ENCODE measurements around the gene GRIK2.

The GRIK2 gene

DNA sequence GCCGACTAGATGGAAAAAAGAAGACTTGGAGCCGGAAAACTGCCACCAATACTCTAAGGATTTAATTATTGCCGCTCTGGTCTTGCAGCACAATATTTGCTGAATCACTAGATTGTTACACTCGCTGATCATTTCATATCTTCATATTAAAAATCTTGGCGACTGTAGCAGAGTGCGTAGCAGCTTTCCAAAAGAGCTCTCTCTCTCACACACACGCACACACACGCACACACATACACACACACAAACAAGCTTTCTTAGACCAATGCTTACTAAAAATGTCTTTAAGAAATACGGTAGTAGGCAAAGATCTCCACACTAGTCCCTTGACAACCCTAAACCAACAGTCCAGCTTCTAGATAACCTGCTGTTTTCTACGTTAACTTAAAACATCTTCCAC is 7.7 kb downstream of the GRIK2 start:
- H3K27ac ChIP-seq: no peak overlapping the region
- no peak for TF ChIP-seq ZFX (IDR thresholded peaks at IDR 0.05; ENCODE audit: borderline replicate concordance)
- TF ChIP-seq CTCF (IDR thresholded peaks at IDR 0.05): no peak

- TF ChIP-seq ZFX (IDR thresholded peaks at IDR 0.05; ENCODE audit: borderline replicate concordance) (no peak), CTCF (IDR thresholded peaks at IDR 0.05) (no peak)
- H3K27ac ChIP-seq: no peak overlapping the region
These were observed 8.5 kb downstream of the GRIK2 start for GRCh38 chr6:101401792-101402621.

DNA sequence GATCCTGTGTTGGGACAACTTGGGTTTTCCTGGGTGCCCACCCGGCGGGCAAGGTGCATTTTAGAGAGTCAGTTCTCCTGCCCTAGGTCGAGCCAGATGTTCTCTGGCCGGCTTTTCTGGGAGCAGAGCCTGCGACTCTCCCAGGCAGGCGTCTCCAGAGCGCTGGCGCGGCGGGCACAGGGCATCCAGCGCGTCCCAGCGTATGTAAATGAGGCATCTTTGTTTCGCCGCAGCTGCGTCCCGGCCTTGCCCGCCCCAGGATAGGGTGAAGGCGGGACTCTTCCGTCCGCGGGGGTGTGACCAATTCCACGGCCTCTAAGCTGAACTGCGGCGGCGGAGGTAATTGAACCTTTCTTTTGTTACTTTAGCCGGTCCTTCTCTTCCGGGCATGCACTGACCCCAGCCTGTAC is 9.1 kb downstream of the GRIK2 start:
- H3K27ac ChIP-seq: no peak overlapping the region
- TF ChIP-seq CTCF (IDR thresholded peaks at IDR 0.05): no peak
- TF ChIP-seq ZFX (IDR thresholded peaks at IDR 0.05; ENCODE audit: borderline replicate concordance): no peak

DNA sequence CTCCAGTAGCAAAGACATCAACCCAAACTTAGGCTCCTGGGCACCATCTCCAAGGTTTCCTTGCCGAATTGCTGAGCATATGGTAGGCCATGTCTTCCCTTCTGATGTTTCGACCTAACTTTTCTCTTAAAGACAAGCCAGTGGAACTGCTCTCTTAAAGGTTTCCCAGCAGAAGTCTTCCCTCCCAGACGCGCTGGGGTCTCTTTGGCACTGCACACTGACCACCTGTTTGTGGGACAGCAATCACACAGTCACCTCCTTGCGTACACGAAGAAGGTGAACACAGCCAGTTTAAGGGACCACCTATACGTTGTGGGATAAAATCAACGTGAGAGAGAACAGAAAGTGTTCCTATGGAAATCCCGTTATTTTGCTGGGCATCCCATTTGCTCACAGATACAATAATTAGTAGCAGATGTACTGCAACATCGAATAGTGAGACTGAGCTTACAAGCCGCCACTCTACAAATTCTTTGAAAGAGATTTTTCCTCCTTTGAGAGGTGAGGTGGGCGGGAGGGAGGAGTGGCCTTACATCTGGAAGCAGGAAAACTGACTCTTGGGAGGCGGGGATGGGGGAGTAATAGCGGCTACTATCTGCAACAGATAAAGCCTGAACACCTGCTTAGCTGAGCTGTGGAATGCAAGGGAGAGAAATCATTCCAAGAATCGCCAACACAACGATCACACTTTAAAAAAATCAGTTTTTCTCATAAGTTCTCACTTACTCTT is 9.9 kb downstream of the GRIK2 start:
- no peak overlapping the region for H3K27ac ChIP-seq
- no peak for TF ChIP-seq CTCF (IDR thresholded peaks at IDR 0.05)
- no peak for TF ChIP-seq ZFX (IDR thresholded peaks at IDR 0.05; ENCODE audit: borderline replicate concordance)

DNA sequence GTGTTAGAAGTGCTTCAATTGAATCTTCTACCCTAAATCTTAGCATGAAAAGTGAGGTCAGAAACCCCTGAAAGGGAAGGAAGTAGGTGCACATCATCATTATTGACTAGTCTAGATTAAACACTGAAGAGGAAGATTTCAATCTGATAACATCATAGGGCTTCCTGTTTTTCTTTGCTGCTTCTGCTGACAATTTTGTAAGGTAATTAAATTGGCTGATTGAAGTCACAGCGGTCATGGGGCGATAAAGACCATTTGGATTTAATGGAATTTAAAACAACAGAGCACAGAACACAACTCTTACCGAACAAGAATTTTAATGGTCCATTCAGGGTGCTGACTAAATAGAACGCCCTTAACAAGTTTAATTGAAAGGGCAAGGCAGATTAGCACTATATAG is 11.3 kb downstream of the GRIK2 start:
- TF ChIP-seq CTCF (IDR thresholded peaks at IDR 0.05): no peak
- no peak for TF ChIP-seq ZFX (IDR thresholded peaks at IDR 0.05; ENCODE audit: borderline replicate concordance)
- no peak overlapping the region for H3K27ac ChIP-seq

DNA sequence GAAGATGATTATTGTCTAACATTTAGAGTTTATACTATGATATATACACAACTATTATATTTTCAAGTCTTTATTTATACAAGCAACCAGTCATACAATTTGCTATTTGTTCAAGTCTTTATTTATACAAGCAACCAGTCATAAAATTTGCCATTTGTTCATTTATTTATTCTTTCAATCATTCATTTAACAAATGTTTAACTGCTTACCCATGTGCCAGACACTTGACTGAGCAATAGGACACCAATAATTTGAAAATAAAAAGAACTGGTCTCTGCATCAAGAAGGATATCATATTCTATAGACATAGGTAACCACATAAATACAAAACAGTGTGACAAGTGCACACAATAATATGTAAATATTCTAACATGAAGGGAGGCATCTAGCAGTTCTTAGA is 20.3 kb downstream of the GRIK2 start:
- H3K27ac ChIP-seq: no peak overlapping the region
- TF ChIP-seq CTCF (IDR thresholded peaks at IDR 0.05) (no peak), ZFX (IDR thresholded peaks at IDR 0.05; ENCODE audit: borderline replicate concordance) (no peak)

- no peak for TF ChIP-seq CTCF (IDR thresholded peaks at IDR 0.05)
- TF ChIP-seq ZFX (IDR thresholded peaks at IDR 0.05; ENCODE audit: borderline replicate concordance): no peak
- H3K27ac ChIP-seq: no peak overlapping the region
These were observed 24.4 kb downstream of the GRIK2 start for GRCh38 chr6:101417900-101418299.
